Activated T-cell treated with anti-CD3 and anti-CD28 coated beads, Interleukin-2, amount 50 U/mL, for 4 hours (primary cell): Measurements from ENCODE around the gene TXNDC12. TPM values are rescaled to one million over a fixed set of nuclear protein-coding genes. Genes with fewer than 3 reads are reported as not detected.

ENCODE experiments used
- ATAC-seq, 2 donors: fragments of 200-7000 bp; cut with Tn5 transposase; one replicate each; pipeline ENCODE4 v1.10.0; 2021
- DNase-seq: peaks from one replicate; pipeline ENCODE4 v3.0.0-alpha.2; 2020
- H3K27me3 Mint-ChIP-seq: one replicate; pipeline ENCODE4 v1.8.0; 2021; ENCODE audit warnings: low read depth, mixed read lengths
- H3K36me3 Mint-ChIP-seq: one replicate; pipeline ENCODE4 v1.8.0; 2022; ENCODE audit warnings: mixed read lengths; ENCODE audit not compliant: insufficient read depth
- H3K4me1 Mint-ChIP-seq: one replicate; pipeline ENCODE4 v1.8.0; 2021; ENCODE audit warnings: low read depth, mixed read lengths
- H3K4me3 Mint-ChIP-seq: one replicate; pipeline ENCODE4 v1.8.0; 2021; ENCODE audit warnings: mild to moderate bottlenecking, moderate library complexity, mixed read lengths
- H3K9me3 Mint-ChIP-seq: one replicate; pipeline ENCODE4 v1.8.0; 2021; ENCODE audit warnings: mixed read lengths
- total RNA-seq, 3 donors: library from RNA; stranded (reverse); gene quantifications; one replicate each; pipeline ENCODE4 v1.2.1, GENCODE V29; 2021

TXNDC12 gene
- total RNA-seq, 3 donors from 2014 or later = 27.2 to 34.8 (median 32.1) TPM

- DNase-seq (no peak), ATAC-seq (no peak)
- Mint-ChIP-seq H3K4me3 (no peak overlapping the region), H3K36me3 (no peaks in the 10 kb centered on the region), H3K9me3 (no peaks in the 10 kb centered on the region), H3K27me3 (peaks cover 10% of the 10 kb centered on the region), H3K4me1 (no peaks in the 10 kb centered on the region)
Measured at GRCh38 chr1:51998701-51999100, 56.3 kb downstream of the TXNDC12 start.

DNA sequence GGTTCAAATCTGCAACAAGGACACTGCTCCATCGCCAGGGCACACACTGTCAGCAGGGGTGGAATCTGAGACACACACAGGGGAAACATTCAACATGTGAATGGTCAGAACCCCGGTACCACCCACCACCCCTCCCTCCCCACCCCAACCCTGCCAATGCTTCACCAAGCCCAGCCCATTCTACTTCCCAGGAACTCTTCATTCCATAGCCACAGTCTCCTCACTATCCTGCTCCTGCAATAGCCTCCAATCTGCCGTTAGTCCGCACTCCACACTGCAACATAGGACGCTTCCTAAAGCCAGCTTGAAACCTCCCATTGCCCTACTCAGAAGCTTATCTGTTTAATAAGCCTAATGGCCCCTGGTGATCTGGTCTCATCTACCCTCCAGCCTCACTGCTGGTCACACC is 57.0 kb downstream of the TXNDC12 start:
- no peaks in the 10 kb centered on the region for H3K4me1 Mint-ChIP-seq
- H3K9me3 Mint-ChIP-seq = no peaks in the 10 kb centered on the region
- ATAC-seq (no peak), DNase-seq (no peak)
- no peak overlapping the region for H3K4me3 Mint-ChIP-seq
- peaks cover 16% of the 10 kb centered on the region for H3K27me3 Mint-ChIP-seq
- no peaks in the 10 kb centered on the region for H3K36me3 Mint-ChIP-seq

DNA sequence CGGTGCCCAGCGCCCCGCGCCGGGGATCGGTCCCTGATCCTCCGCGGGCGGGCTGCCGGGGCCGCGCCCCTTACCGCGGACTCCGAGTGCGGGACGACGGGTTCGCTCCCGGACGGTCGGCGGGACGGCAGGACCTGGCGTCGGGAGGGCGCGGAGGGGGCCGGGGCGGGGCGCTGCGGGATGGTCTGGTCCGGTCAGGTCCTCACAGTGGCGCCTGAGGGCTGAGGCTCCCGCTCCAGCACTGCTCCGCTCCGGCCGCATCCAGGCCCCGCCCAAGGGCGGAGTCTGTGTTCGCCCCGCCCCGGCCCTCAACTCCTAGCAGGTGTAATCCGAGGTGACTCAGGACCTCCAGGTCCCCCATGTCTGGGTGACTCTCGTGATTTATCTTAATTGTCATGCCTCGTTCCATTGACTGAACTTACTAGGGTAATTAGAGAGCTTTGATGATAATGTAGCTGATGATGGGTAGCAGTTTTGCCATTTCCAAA is 64.5 kb downstream of the TXNDC12 start, which contains the start of gene RAB3B:
Gene RAB3B (minus strand): TSS at position 223 of the 488 bp plus-strand sequence. CDS start 13,583 bp downstream, outside the sequence.
- Mint-ChIP-seq H3K9me3 (no peaks in the 10 kb centered on the region), H3K27me3 (peaks cover 31% of the 10 kb centered on the region)
- ATAC-seq = peak; percentile 99

DNA sequence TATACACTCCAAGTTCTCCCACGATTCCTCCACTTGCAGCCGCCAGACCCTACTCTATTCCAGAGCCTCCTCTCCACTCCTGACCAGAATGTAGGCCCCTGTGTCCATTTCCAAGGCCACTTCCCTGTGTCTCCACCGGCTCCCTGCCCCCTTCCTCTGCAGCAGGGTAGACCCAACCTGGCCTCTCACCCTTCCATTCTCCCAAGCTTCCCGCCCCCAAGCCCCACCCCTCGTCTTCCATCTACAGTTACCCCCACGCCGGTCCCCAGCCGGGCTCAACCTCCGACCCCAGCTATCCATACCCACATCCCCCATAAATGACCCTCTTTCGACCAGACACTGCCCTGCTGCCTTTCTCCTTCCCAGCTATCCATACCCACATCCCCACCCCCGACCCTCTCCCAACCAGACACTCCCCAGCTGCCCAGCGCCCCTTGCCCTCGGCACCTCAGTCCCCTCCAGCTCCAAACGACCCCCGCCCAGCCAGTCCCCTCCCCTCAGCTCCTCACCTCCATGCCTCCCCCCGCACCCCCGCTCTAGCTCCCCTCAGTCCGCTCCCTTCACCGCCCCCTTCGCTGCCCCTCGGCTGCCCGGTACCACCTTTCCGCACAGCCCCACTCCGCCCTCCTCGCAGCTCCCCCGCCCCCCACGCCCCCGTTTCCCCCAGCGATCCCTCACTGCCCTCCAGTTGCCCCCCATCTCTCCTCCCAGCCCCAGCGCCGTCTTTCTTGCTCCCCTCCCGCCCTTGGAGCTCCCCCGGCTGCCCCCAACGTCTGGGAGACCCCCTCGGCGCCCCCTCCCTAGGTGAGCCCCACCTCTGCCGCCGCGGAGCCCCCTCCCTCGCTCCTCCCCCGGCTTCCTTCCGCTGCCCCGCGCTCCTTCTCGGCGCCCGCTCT is 65.2 kb downstream of the TXNDC12 start:
- Mint-ChIP-seq H3K4me3 (peak overlapping the region; percentile 58), H3K9me3 (no peaks in the 10 kb centered on the region), H3K36me3 (no peaks in the 10 kb centered on the region), H3K4me1 (peaks cover 9% of the 10 kb centered on the region), H3K27me3 (peaks cover 31% of the 10 kb centered on the region)
- DNase-seq = no peak
- no peak for ATAC-seq

More for the DNA sequence above, 64.5 kb downstream of the TXNDC12 start, which contains the start of gene RAB3B:
- Mint-ChIP-seq H3K36me3 (no peaks in the 10 kb centered on the region), H3K4me3 (peak within 1 kb of the TSS; percentile 82), H3K4me1 (peaks cover 9% of the 10 kb centered on the region)
- peak; percentile 90 for DNase-seq

DNA sequence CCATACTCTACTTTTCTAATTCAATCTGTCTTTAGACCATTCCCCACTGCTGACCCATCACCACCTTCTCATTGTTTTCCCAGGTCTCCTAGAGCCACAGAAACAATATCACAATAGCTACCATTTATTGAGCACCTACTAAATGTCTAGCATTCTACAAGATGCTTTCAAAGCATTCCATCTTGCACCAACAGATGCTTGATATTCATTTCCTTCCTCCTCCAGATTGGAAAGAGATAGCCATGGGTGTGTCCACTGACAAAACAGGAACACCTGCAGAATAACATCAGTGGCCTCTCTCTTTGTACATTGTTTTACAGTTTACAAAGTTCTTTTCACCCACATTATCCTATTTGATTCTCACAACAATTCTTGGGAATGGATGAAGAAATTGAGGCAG is 66.7 kb downstream of the TXNDC12 start:
- Mint-ChIP-seq H3K9me3 (no peaks in the 10 kb centered on the region), H3K4me1 (peaks cover 9% of the 10 kb centered on the region), H3K27me3 (peaks cover 23% of the 10 kb centered on the region), H3K4me3 (no peak overlapping the region), H3K36me3 (no peaks in the 10 kb centered on the region)
- ATAC-seq (no peak), DNase-seq (no peak)

- DNase-seq (no peak), ATAC-seq (no peak)
- no peaks in the 10 kb centered on the region for H3K9me3 Mint-ChIP-seq
- H3K4me1 Mint-ChIP-seq = peaks cover 9% of the 10 kb centered on the region
- no peak overlapping the region for H3K4me3 Mint-ChIP-seq
- H3K27me3 Mint-ChIP-seq = peaks cover 9% of the 10 kb centered on the region
- no peaks in the 10 kb centered on the region for H3K36me3 Mint-ChIP-seq
Measured at GRCh38 chr1:51986718-51987117, 68.3 kb downstream of the TXNDC12 start.

DNA sequence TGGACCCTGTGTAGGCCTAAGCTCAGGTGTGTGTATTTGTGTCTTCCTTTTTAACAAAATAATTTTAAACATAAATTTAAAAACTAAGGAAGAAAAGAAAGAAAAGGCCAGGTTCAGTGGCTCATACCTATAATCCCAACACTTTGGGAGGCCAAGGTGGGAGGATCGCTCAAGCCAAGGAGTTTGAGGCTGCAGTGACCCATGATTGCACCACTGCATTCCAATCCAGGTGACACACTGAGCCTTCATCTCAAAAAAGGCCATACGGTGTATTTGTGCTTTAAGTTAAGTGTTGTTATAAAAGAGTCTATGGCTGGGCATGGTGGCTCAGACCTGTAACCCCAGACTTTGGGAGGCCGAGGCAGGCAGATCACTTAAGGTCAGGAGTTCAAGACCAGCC is 72.8 kb downstream of the TXNDC12 start:
- no peak for DNase-seq
- Mint-ChIP-seq H3K9me3 (no peaks in the 10 kb centered on the region), H3K4me1 (no peaks in the 10 kb centered on the region), H3K36me3 (no peaks in the 10 kb centered on the region), H3K4me3 (no peak overlapping the region), H3K27me3 (no peaks in the 10 kb centered on the region)
- ATAC-seq = no peak

DNA sequence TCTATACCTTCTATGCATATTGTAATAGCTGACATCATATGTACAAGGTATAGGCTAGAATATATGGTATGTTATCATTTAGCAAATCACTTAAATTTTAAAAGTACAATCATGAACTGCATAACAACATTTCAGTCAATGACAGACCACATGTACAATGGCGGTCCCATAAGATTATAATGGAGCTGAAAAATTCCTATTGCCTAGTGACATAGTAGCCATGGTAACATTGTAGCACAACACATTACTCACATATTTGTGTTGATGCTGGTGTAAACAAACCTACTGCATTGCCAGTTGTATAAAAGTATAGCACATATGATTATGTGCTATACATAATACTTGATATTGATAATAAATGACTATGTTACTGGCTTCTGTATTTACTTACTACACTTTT is 73.4 kb downstream of the TXNDC12 start:
- ATAC-seq = no peak
- Mint-ChIP-seq H3K4me3 (no peak overlapping the region), H3K27me3 (no peaks in the 10 kb centered on the region), H3K36me3 (no peaks in the 10 kb centered on the region), H3K4me1 (no peaks in the 10 kb centered on the region), H3K9me3 (no peaks in the 10 kb centered on the region)
- DNase-seq = no peak

DNA sequence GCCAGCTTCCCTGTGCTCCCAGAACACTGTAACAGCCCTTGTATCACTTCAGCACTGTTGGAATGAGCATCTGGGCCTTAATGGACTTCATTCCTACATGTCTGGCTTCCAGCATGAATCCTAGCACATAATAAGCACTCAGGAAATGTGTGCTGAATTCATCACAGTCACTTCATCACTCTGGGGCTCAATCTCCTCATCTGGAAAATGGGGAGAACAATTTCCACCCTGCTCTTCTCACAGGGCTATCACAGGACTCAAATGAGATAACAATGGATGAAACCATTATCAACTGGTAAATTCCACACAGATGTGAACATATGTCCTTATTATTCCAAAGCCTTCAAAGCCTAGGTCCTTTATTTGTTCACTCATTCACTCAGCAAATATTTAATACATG is 76.9 kb downstream of the TXNDC12 start:
- Mint-ChIP-seq H3K27me3 (no peaks in the 10 kb centered on the region), H3K36me3 (no peaks in the 10 kb centered on the region), H3K9me3 (no peaks in the 10 kb centered on the region), H3K4me3 (no peak overlapping the region), H3K4me1 (no peaks in the 10 kb centered on the region)
- DNase-seq (no peak), ATAC-seq (no peak)

- no peak overlapping the region for H3K4me3 Mint-ChIP-seq
- ATAC-seq (no peak), DNase-seq (no peak)
- H3K36me3 Mint-ChIP-seq = no peaks in the 10 kb centered on the region
- H3K4me1 Mint-ChIP-seq = no peaks in the 10 kb centered on the region
- no peaks in the 10 kb centered on the region for H3K9me3 Mint-ChIP-seq
- no peaks in the 10 kb centered on the region for H3K27me3 Mint-ChIP-seq
Measured at GRCh38 chr1:51976846-51977602, 78.0 kb downstream of the TXNDC12 start.

DNA sequence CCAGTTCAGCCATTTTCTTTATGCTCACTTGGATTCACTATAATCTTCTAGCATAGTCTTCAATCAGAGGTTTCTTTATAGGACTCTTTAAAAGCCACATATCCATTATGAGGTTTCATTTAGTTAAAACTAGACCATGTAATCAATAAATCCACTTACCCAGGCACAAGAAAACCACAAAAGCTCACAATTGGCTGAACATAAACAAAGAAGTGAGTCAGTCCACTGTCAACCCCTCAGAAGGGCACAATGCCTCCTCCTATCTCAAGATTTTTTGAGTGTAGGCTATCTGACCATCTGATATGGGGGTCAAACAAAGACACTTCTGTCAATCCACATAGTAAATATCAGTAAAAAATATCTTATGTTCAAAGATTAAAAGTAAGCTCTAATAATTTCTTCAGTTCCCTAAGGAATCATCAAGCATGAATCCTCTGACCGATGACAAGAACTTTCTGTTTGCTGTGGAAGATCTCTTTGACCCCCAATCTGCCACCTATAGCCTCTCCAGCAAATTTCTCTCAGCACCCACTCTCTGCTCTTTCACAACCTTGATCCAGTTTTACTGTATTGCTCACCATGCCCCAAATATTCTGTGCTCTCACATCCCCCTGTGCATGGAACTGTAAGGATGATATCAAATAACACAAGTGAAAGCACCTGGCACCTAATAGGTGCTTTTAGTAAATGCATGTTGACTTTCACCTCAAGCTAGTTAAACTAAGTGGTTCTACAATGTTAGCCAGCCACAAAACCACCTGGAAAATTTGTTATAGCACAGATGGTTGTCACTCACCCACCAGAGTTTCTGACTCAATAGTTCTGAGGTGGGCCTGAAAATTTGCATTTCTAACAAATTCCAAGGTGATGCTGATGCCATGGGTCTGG is 81.2 kb downstream of the TXNDC12 start:
- DNase-seq (no peak), ATAC-seq (peak in 1 of 2 donors; percentile 10)
- H3K4me3 Mint-ChIP-seq = no peak overlapping the region
- no peaks in the 10 kb centered on the region for H3K36me3 Mint-ChIP-seq
- H3K9me3 Mint-ChIP-seq = no peaks in the 10 kb centered on the region
- H3K27me3 Mint-ChIP-seq = peaks cover 4% of the 10 kb centered on the region
- H3K4me1 Mint-ChIP-seq = no peaks in the 10 kb centered on the region
